H54 (cell line): Measurements from ENCODE around the gene ZMAT5.

Experiments
- DNase-seq: peaks from one replicate; pipeline ENCODE4 v3.0.0; 2011; ENCODE audit warnings: low spot score, mixed read lengths; ENCODE audit not compliant: insufficient read length
- FAIRE-seq: peaks from 3 replicates; lab custom pipeline; 2011; peaks lifted over from hg19 to GRCh38; lab: Jason Lieb, UNC
- POLR2A ChIP-seq: IDR thresholded peaks from 2 replicates; pipeline ENCODE4 v1.6.1; 2011; ENCODE audit warnings: low read depth, mild to moderate bottlenecking, low read length

The ZMAT5 gene

GRCh38 chr22:29722151-29722550, 44.7 kb downstream of the ZMAT5 start:
- DNase-seq (peak; percentile 50), FAIRE-seq (no peak)
- no peak for TF ChIP-seq POLR2A

GRCh38 chr22:29720811-29721323, 45.9 kb downstream of the ZMAT5 start:
- DNase-seq (no peak), FAIRE-seq (no peak)
- TF ChIP-seq POLR2A = no peak

- no peak for TF ChIP-seq POLR2A
- FAIRE-seq (no peak), DNase-seq (no peak)
Measured at GRCh38 chr22:29719899-29720645, 46.7 kb downstream of the ZMAT5 start, which contains the start of gene CABP7. Gene CABP7, plus strand, starts transcription at chr22:29720003. Its CDS starts 422 bp downstream, at chr22:29720425.

- DNase-seq = no peak
- FAIRE-seq = no peak
Measured at GRCh38 chr22:29718949-29719898, 47.6 kb downstream of the ZMAT5 start.

GRCh38 chr22:29717789-29718188, 49.0 kb downstream of the ZMAT5 start:
- DNase-seq (no peak), FAIRE-seq (no peak)
- TF ChIP-seq POLR2A = no peak

More at GRCh38 chr22:29718949-29719898, 47.6 kb downstream of the ZMAT5 start:
- no peak for TF ChIP-seq POLR2A

- TF ChIP-seq POLR2A = no peak
- peak; percentile 67 for FAIRE-seq
- peak; percentile 49 for DNase-seq
Measured at GRCh38 chr22:29716814-29717545, 49.8 kb downstream of the ZMAT5 start.

- no peak for TF ChIP-seq POLR2A
- no peak for DNase-seq
- FAIRE-seq = no peak
Measured at GRCh38 chr22:29715705-29716104, 51.1 kb downstream of the ZMAT5 start.

- DNase-seq = no peak
- TF ChIP-seq POLR2A = no peak
- no peak for FAIRE-seq
Measured at GRCh38 chr22:29715240-29715639, 51.6 kb downstream of the ZMAT5 start.

- DNase-seq = no peak
- FAIRE-seq = no peak
- no peak for TF ChIP-seq POLR2A
Measured at GRCh38 chr22:29713156-29713727, 53.6 kb downstream of the ZMAT5 start.

- DNase-seq (no peak), FAIRE-seq (no peak)
- no peak for TF ChIP-seq POLR2A
Measured at GRCh38 chr22:29712119-29712518, 54.7 kb downstream of the ZMAT5 start.

GRCh38 chr22:29710922-29711593, 55.7 kb downstream of the ZMAT5 start:
- peak; percentile 72 for DNase-seq
- TF ChIP-seq POLR2A = no peak
- FAIRE-seq = no peak

GRCh38 chr22:29710193-29710592, 56.6 kb downstream of the ZMAT5 start:
- TF ChIP-seq POLR2A = no peak
- DNase-seq (no peak), FAIRE-seq (no peak)
